ENCODE measurements around the gene SESN3. TPM values are rescaled to one million over a fixed set of nuclear protein-coding genes. Genes with fewer than 3 reads are reported as not detected.

Gene SESN3
- total RNA-seq, 1 experiment from 2014 or later: 36.8 TPM

DNA sequence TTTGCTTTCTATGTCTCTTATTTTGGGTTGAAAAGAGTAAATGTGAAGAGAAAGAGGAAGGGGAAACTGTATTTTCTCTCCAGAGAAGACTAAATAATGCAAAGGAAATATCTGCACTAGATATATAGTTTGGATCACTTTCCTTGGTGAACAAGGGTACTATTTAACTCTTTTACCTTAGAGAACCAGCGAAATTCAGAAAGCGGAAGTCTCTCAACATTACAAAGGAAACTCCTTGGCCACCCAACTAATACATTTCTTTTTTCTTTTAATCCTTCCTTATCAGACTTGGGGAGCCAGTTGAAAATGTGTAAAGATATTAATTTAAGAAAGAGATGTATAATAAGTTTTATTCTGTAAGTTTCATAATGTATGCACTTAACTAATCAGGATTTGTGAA, 64.2 kb downstream of the SESN3 start:
- H3K4me1 ChIP-seq (ENCODE audit: insufficient read depth, low read length): peaks cover 3% of the 10 kb centered on the region; the same call in 1 of the 2 replicates
- H3K27me3 ChIP-seq (ENCODE audit: insufficient read depth, low read length): no peaks in the 10 kb centered on the region
- H3K36me3 Mint-ChIP-seq (ENCODE audit: insufficient read depth in 1 of 3, low read depth in 3 of 3): peaks cover 0 to 2% (median under 1%) of the 10 kb centered on the region in 3 experiments; a peak in 2 of 7 replicates
- no peaks in the 10 kb centered on the region for H4K20me1 ChIP-seq (ENCODE audit: control insufficient read depth, insufficient read depth, insufficient read length)
- H2BK20ac ChIP-seq (ENCODE audit: low read depth, low read length, poor library complexity, severe bottlenecking): no peak overlapping the region
- H3T11ph ChIP-seq (ENCODE audit: low read length): no peak overlapping the region
- no peaks in the 10 kb centered on the region for H3K79me2 ChIP-seq (ENCODE audit: insufficient read depth, low read length)
- H3K23me2 ChIP-seq (ENCODE audit: insufficient read length, low read depth, low read length, poor library complexity, severe bottlenecking): no peaks in the 10 kb centered on the region
- no peak overlapping the region for H2AFZ ChIP-seq (ENCODE audit: low read length)
- H3K27me3 Mint-ChIP-seq (ENCODE audit: low read depth): no peaks in the 10 kb centered on the region
- no peak overlapping the region for H2BK120ac ChIP-seq (ENCODE audit: low read depth, low read length, poor library complexity, severe bottlenecking)
- no peak overlapping the region for H3K27ac ChIP-seq (ENCODE audit: insufficient read length, low read depth, low read length)
- no peak for DNase-seq
- H3K18ac ChIP-seq (ENCODE audit: insufficient read length, low read depth, low read length): no peak overlapping the region
- no peak overlapping the region for H4K8ac ChIP-seq (replicated peaks; ENCODE audit: insufficient read length, low read depth, low read length)
- H3K9me3 ChIP-seq (ENCODE audit: control insufficient read depth, low read depth, low read length): no peaks in the 10 kb centered on the region
- H3K14ac ChIP-seq (ENCODE audit: insufficient read depth, low read length): no peak overlapping the region
- H3K4ac ChIP-seq (ENCODE audit: low read depth, low read length): no peak overlapping the region
- H3K4me2 ChIP-seq (ENCODE audit: insufficient read depth, insufficient read length, low read length): no peak overlapping the region
- TF ChIP-seq, protein P1, sequence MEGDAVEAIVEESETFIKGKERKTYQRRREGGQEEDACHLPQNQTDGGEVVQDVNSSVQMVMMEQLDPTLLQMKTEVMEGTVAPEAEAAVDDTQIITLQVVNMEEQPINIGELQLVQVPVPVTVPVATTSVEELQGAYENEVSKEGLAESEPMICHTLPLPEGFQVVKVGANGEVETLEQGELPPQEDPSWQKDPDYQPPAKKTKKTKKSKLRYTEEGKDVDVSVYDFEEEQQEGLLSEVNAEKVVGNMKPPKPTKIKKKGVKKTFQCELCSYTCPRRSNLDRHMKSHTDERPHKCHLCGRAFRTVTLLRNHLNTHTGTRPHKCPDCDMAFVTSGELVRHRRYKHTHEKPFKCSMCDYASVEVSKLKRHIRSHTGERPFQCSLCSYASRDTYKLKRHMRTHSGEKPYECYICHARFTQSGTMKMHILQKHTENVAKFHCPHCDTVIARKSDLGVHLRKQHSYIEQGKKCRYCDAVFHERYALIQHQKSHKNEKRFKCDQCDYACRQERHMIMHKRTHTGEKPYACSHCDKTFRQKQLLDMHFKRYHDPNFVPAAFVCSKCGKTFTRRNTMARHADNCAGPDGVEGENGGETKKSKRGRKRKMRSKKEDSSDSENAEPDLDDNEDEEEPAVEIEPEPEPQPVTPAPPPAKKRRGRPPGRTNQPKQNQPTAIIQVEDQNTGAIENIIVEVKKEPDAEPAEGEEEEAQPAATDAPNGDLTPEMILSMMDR (conservative IDR thresholded peaks at IDR 0.05): no peak
- H4K91ac ChIP-seq (ENCODE audit: insufficient read length, low read depth, low read length): no peak overlapping the region
- peaks cover 30 to 39% of the 10 kb centered on the region in 2 experiments for H3K4me1 Mint-ChIP-seq
- H3K9me3 Mint-ChIP-seq: no peaks in the 10 kb centered on the region
- H4K5ac ChIP-seq (ENCODE audit: insufficient read length, low read depth, low read length): no peak overlapping the region
- no CpG with 5 or more reads among the region's 2 CpGs for WGBS (ENCODE audit: extremely low coverage, insufficient read length, low lambda C conversion rate)
- H2BK12ac ChIP-seq (ENCODE audit: insufficient read length, low read depth, low read length): no peak overlapping the region
- no peak overlapping the region for H3K56ac ChIP-seq (ENCODE audit: insufficient read length, low read depth, low read length)
- H2BK15ac ChIP-seq (ENCODE audit: low read depth, low read length): no peak overlapping the region
- no peaks in the 10 kb centered on the region for H3K79me1 ChIP-seq (ENCODE audit: insufficient read depth, low read depth, low read length, poor library complexity, severe bottlenecking)
- H3K27ac Mint-ChIP-seq: peak overlapping the region in 1 of 3 experiments; percentile 2; a peak in 1 of 7 replicates
- no peak overlapping the region for H2AK5ac ChIP-seq (ENCODE audit: insufficient read length, low read length)
- no peak overlapping the region for H2BK5ac ChIP-seq (ENCODE audit: insufficient read length, low read length)
- no peak overlapping the region for H3K23ac ChIP-seq (ENCODE audit: insufficient read length, low read depth, low read length)
- H3K9ac ChIP-seq (ENCODE audit: extremely low read depth, insufficient read length, low read length): no peak overlapping the region
- H3K4me3 Mint-ChIP-seq: no peak overlapping the region

Measured in H9 (cell line).